ENCODE results near the gene NCOR2.

- TF ChIP-seq CTCF (IDR thresholded peaks at IDR 0.05), result no peak
- no peak for TF ChIP-seq POLR2A (IDR thresholded peaks at IDR 0.05)
Measured at GRCh38 chr12:124537525-124538193, 29.8 kb downstream of the NCOR2 start.
